Ishikawa (cell line): Measurements from ENCODE around the gene SLC39A5.
A peak's percentile ranks its signal among the peaks of the same experiment; 100 is the strongest.

Source experiments
- CEBPB ChIP-seq: IDR thresholded peaks from 2 replicates; pipeline ENCODE4 v1.6.1; 2012
- CREB1 ChIP-seq: IDR thresholded peaks from 2 replicates; pipeline ENCODE4 v1.6.1; 2012; ENCODE audit warnings: low read depth
- EGR1 ChIP-seq: IDR thresholded peaks from 2 replicates; pipeline ENCODE4 v1.6.1; 2012
- EP300 ChIP-seq: IDR thresholded peaks from 2 replicates; pipeline ENCODE4 v1.6.1; 2012; ENCODE audit warnings: borderline replicate concordance
- FOXM1 ChIP-seq: IDR thresholded peaks from 2 replicates; pipeline ENCODE4 v1.6.1; 2012; ENCODE audit warnings: low read depth, borderline replicate concordance
- NFIC ChIP-seq: IDR thresholded peaks from 2 replicates; pipeline ENCODE4 v1.6.1; 2012
- RAD21 ChIP-seq: IDR thresholded peaks from 2 replicates; pipeline ENCODE4 v1.6.1; 2012; ENCODE audit warnings: low read depth
- REST ChIP-seq: IDR thresholded peaks from 2 replicates; pipeline ENCODE4 v1.6.1; 2012; ENCODE audit warnings: low read depth, mild to moderate bottlenecking
- TAF1 ChIP-seq: IDR thresholded peaks from 2 replicates; pipeline ENCODE4 v1.6.1; 2012; ENCODE audit warnings: low read depth, mild to moderate bottlenecking
- TCF12 ChIP-seq: IDR thresholded peaks from 2 replicates; pipeline ENCODE4 v1.6.1; 2012; ENCODE audit warnings: low read depth
- TEAD4 ChIP-seq: IDR thresholded peaks from 2 replicates; pipeline ENCODE4 v1.6.1; 2012
- USF1 ChIP-seq: IDR thresholded peaks from 2 replicates; pipeline ENCODE4 v1.6.1; 2012
- YY1 ChIP-seq: IDR thresholded peaks from 2 replicates; pipeline ENCODE4 v1.6.1; 2012; ENCODE audit warnings: low read depth
- ZBTB7A ChIP-seq: IDR thresholded peaks from 2 replicates; pipeline ENCODE4 v1.6.1; 2012; ENCODE audit warnings: low read depth
- TF ChIP-seq, protein P1 (sequence below): IDR thresholded peaks from 2 replicates; pipeline ENCODE4 v1.6.1; 2012

SLC39A5 gene

GRCh38 chr12:56198836-56199235, 31.0 kb upstream of the SLC39A5 start:
- TF ChIP-seq CREB1 (no peak), TEAD4 (0 out of 2 replicates have a peak, but pooled peaks have one; percentile 9), EP300 (no peak), TCF12 (no peak)

- TF ChIP-seq TEAD4 (no peak), YY1 (no peak), FOXM1 (no peak), RAD21 (no peak), ZBTB7A (no peak), EGR1 (no peak), EP300 (no peak), USF1 (no peak), TCF12 (no peak), REST (no peak), TAF1 (no peak), NFIC (no peak), CREB1 (no peak), CEBPB (no peak)
- TF ChIP-seq, protein P1, sequence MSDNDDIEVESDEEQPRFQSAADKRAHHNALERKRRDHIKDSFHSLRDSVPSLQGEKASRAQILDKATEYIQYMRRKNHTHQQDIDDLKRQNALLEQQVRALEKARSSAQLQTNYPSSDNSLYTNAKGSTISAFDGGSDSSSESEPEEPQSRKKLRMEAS: no peak
Observed at GRCh38 chr12:56202366-56202765, 27.5 kb upstream of the SLC39A5 start.

- TF ChIP-seq ZBTB7A (no peak), EGR1 (no peak), USF1 (no peak)
Observed at GRCh38 chr12:56202838-56203237, 27.0 kb upstream of the SLC39A5 start.

DNA sequence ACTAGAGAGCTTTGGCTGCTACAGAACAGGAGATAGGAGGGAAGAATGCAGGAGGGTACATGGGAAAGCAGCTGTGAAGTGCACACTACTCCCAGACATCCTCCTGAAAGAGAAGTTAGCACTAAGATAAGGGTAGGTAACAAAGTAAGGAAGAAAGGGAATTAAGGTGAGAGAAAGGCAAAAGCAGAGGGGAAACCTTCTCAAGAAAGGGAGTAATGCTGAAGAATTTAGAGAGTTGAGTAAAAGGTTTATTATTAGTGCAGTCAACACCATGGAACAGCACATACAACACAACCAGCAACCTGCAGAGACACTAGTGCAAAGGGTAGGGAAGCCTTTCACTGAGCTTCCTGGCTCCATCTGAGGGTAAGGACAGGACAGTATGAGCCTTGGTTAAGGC, 25.6 kb upstream of the SLC39A5 start:
- TF ChIP-seq RAD21 (no peak), FOXM1 (no peak), ZBTB7A (no peak), CREB1 (no peak), TCF12 (no peak), CEBPB (no peak), EP300 (no peak), EGR1 (no peak), TAF1 (no peak), YY1 (no peak)
- TF ChIP-seq, protein P1: no peak

DNA sequence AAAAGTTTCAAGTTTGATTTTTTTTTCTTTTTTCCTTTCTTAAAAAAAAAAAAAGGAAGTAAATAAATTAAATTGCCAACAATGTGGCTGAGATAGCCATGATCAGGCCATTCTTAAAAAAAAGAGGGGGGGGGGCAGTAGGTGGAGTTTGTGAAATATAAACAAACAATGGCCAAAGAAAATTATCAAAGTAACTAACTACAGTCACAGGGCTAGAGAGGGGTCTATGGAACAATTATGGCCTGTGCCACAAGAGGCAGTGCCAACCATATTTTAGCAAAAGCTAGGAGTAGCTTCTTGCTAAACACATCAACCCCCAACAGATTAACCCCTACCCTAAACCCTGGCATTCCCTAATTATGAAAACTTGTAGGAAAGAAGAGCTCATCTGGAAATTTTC, 24.4 kb upstream of the SLC39A5 start:
- TF ChIP-seq REST (no peak), FOXM1 (no peak), RAD21 (no peak), EGR1 (no peak), CREB1 (no peak), USF1 (no peak), CEBPB (no peak), TCF12 (no peak), EP300 (no peak), YY1 (no peak), ZBTB7A (no peak), TEAD4 (no peak), TAF1 (no peak), NFIC (no peak)
- TF ChIP-seq, protein P1: no peak
